ENCODE data around the gene ADH4. TPM values are rescaled to one million over a fixed set of nuclear protein-coding genes. Genes with fewer than 3 reads are reported as not detected.
"Not testable (repeated sequence)": the region's sequence is repeated elsewhere in the genome, so short reads cannot be mapped to it uniquely, and the experiment has no call there.

The ADH4 gene
- total RNA-seq, 1 experiment from 2014 or later = not detected

DNA sequence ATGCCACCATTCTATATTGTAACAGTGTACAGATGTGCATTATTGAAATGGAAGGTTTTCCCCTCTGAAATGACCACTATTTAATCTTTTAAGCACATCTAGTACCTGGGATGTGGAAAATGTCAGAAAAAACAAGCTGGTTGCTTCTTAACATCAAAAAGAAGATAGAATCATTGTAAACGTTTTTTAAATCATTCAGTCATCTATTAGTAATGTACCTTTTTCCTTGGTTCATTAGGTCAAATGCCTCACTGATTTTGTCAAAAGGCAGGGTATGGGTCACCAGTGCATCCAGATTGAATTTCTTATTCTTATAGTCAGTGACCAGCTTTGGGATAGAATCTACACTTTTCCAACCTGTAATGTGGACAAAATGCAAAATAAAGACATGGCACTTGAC is 17.7 kb downstream of the ADH4 start:
- POLR2A ChIA-PET = no interaction called here
- H3K9me3 Mint-ChIP-seq (ENCODE audit: unreplicated experiment) = no peaks in the 10 kb centered on the region
- BruUV-seq (replicated peaks) = no TSS peak
- CTCF ChIA-PET = interaction anchor here (0.6 to 1.0 kb wide), 2 partner anchors 12 to 164 kb away, joined by 3 to 4 read pairs; no protein-coding TSS in a partner anchor
- TF ChIP-seq, protein P1, sequence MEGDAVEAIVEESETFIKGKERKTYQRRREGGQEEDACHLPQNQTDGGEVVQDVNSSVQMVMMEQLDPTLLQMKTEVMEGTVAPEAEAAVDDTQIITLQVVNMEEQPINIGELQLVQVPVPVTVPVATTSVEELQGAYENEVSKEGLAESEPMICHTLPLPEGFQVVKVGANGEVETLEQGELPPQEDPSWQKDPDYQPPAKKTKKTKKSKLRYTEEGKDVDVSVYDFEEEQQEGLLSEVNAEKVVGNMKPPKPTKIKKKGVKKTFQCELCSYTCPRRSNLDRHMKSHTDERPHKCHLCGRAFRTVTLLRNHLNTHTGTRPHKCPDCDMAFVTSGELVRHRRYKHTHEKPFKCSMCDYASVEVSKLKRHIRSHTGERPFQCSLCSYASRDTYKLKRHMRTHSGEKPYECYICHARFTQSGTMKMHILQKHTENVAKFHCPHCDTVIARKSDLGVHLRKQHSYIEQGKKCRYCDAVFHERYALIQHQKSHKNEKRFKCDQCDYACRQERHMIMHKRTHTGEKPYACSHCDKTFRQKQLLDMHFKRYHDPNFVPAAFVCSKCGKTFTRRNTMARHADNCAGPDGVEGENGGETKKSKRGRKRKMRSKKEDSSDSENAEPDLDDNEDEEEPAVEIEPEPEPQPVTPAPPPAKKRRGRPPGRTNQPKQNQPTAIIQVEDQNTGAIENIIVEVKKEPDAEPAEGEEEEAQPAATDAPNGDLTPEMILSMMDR (IDR thresholded peaks at IDR 0.05; ENCODE audit: unreplicated experiment) = no peak
- H3K27ac Mint-ChIP-seq (ENCODE audit: low read depth, unreplicated experiment) = no peak overlapping the region
- intact Hi-C loops (cut with micrococcal nuclease) = no loop called here
- DNase-seq (ENCODE audit: unreplicated experiment) = no peak
- H3K27me3 Mint-ChIP-seq (ENCODE audit: insufficient read depth, unreplicated experiment) = no peaks in the 10 kb centered on the region
- no peak overlapping the region for H3K4me3 Mint-ChIP-seq (ENCODE audit: unreplicated experiment)
- no peaks in the 10 kb centered on the region for H3K36me3 Mint-ChIP-seq (ENCODE audit: insufficient read depth, unreplicated experiment)
- H3K4me1 Mint-ChIP-seq (ENCODE audit: insufficient read depth, unreplicated experiment) = no peaks in the 10 kb centered on the region

DNA sequence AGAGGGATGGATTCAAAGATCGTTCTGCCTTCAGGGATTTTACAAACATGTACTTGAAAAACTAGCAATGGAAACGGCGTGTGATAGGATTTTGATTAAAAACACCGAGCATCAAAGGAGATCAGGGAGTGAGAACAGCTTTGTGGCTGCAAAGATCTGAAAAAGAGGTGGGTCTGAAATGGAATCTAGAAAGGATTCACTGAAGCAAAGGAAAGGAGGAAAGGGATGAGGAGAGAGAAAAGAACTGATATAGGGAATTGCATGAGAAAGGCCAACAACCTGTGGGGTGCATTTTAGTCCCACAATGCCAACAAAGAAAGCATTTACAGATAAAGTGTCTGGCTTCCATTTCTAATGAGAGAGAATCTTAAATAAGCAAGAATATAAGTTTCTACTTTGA is 23.1 kb downstream of the ADH4 start:
- no peaks in the 10 kb centered on the region for H3K9me3 Mint-ChIP-seq (ENCODE audit: unreplicated experiment)
- no peaks in the 10 kb centered on the region for H3K36me3 Mint-ChIP-seq (ENCODE audit: insufficient read depth, unreplicated experiment)
- CTCF ChIA-PET = interaction anchor here (0.6 to 2.8 kb wide), 5 partner anchors 21 to 342 kb away, joined by 3 to 27 read pairs (median 4); no protein-coding TSS in a partner anchor
- intact Hi-C loops (cut with micrococcal nuclease) = no loop called here
- BruUV-seq (replicated peaks) = no TSS peak
- H3K27ac Mint-ChIP-seq (ENCODE audit: low read depth, unreplicated experiment) = no peak overlapping the region
- H3K4me1 Mint-ChIP-seq (ENCODE audit: insufficient read depth, unreplicated experiment) = no peaks in the 10 kb centered on the region
- POLR2A ChIA-PET = interaction anchor here (0.7 to 0.9 kb wide), 3 partner anchors 9 to 342 kb away, joined by 3 to 6 read pairs (median 6); partner anchors contain the start of gene ADH5
- H3K27me3 Mint-ChIP-seq (ENCODE audit: insufficient read depth, unreplicated experiment) = no peaks in the 10 kb centered on the region
- no peak overlapping the region for H3K4me3 Mint-ChIP-seq (ENCODE audit: unreplicated experiment)
- DNase-seq (ENCODE audit: unreplicated experiment) = no peak
- TF ChIP-seq, protein P1 (IDR thresholded peaks at IDR 0.05; ENCODE audit: unreplicated experiment) = no peak

DNA sequence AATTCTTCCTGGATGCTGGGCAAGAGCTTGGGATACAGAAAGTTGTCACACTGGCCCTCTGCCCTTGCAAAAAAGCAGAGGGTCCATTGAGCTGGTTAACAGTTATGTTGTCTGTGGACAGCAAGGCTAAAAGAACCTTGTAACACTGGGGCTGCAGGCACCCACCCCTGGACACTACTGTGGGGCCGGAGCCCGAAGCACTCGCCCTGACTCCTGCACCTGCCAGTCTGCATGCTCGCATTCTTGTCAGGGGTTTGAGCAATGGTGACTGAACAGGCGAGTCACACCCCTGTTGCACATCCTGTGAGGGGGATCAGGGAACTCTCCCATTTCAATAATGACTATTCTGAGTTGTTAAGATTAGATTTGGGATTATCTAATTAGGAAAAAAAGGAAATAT is 23.6 kb downstream of the ADH4 start:
- ChIA-PET POLR2A (no interaction called here), CTCF (interaction anchor here (0.5 to 2.8 kb wide), 4 partner anchors 30 to 349 kb away, joined by 3 to 27 read pairs (median 12); no protein-coding TSS in a partner anchor)
- no peak for DNase-seq (ENCODE audit: unreplicated experiment)
- H3K27me3 Mint-ChIP-seq (ENCODE audit: insufficient read depth, unreplicated experiment) = no peaks in the 10 kb centered on the region
- H3K9me3 Mint-ChIP-seq (ENCODE audit: unreplicated experiment) = no peaks in the 10 kb centered on the region
- intact Hi-C loops (cut with micrococcal nuclease) = no loop called here
- TF ChIP-seq, protein P1 (IDR thresholded peaks at IDR 0.05; ENCODE audit: unreplicated experiment) = no peak
- H3K36me3 Mint-ChIP-seq (ENCODE audit: insufficient read depth, unreplicated experiment) = no peaks in the 10 kb centered on the region
- H3K27ac Mint-ChIP-seq (ENCODE audit: low read depth, unreplicated experiment) = no peak overlapping the region
- no TSS peak for BruUV-seq (replicated peaks)
- H3K4me3 Mint-ChIP-seq (ENCODE audit: unreplicated experiment) = no peak overlapping the region
- no peaks in the 10 kb centered on the region for H3K4me1 Mint-ChIP-seq (ENCODE audit: insufficient read depth, unreplicated experiment)

DNA sequence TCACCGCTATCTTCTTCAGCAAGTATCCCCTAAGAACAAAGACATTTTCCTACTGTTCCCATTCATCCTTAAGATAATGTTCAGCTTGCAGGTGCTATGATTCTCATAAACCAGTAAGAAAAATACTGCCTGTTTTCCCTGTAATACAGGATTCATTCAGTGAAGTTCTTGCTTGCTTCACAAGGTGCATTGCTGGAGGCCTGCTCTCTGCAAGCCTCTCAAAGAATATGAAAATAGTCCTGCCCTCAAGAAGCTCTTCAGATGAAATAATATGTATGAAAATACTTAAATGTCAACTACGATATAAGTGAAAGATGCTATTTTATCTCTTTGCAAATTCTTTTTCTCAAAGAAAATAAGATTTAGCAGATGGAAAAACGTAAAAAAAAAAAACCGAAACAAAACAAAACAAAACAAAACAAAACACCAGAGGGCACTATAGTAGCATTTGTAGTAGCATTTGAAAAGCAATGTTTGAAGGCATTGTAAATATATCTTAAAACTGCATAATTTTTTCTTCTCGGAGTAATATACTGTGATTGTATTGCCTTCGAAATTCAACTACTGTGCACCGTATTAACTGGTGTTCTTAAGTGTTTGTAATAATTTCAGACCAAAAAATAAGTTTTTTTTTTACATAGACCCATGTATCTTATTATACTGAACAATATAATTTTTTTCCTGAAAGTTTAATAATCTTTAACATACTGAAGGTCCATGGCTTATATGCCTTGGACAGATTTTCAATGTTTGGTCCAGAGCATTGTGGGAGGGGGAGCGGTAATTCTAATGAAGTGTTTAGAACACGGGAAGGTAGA is 26.0 kb downstream of the ADH4 start:
- DNase-seq (ENCODE audit: unreplicated experiment) = peak; percentile 30
- POLR2A ChIA-PET = no interaction called here
- CTCF ChIA-PET = interaction anchor here (0.6 to 2.6 kb wide), 20 partner anchors 9 to 419 kb away, joined by 3 to 23 read pairs (median 4); no protein-coding TSS in a partner anchor
- intact Hi-C loops (cut with micrococcal nuclease) = loop anchor here (1.0 kb wide), 2 partner anchors 287 to 345 kb away; no protein-coding TSS in a partner anchor
- no peaks in the 10 kb centered on the region for H3K36me3 Mint-ChIP-seq (ENCODE audit: insufficient read depth, unreplicated experiment)
- H3K27ac Mint-ChIP-seq (ENCODE audit: low read depth, unreplicated experiment) = no peak overlapping the region
- H3K9me3 Mint-ChIP-seq (ENCODE audit: unreplicated experiment) = no peaks in the 10 kb centered on the region
- TF ChIP-seq, protein P1 (IDR thresholded peaks at IDR 0.05; ENCODE audit: unreplicated experiment) = peak; percentile 25
- H3K27me3 Mint-ChIP-seq (ENCODE audit: insufficient read depth, unreplicated experiment) = no peaks in the 10 kb centered on the region
- no TSS peak for BruUV-seq (replicated peaks)
- H3K4me3 Mint-ChIP-seq (ENCODE audit: unreplicated experiment) = no peak overlapping the region
- H3K4me1 Mint-ChIP-seq (ENCODE audit: insufficient read depth, unreplicated experiment) = no peaks in the 10 kb centered on the region

DNA sequence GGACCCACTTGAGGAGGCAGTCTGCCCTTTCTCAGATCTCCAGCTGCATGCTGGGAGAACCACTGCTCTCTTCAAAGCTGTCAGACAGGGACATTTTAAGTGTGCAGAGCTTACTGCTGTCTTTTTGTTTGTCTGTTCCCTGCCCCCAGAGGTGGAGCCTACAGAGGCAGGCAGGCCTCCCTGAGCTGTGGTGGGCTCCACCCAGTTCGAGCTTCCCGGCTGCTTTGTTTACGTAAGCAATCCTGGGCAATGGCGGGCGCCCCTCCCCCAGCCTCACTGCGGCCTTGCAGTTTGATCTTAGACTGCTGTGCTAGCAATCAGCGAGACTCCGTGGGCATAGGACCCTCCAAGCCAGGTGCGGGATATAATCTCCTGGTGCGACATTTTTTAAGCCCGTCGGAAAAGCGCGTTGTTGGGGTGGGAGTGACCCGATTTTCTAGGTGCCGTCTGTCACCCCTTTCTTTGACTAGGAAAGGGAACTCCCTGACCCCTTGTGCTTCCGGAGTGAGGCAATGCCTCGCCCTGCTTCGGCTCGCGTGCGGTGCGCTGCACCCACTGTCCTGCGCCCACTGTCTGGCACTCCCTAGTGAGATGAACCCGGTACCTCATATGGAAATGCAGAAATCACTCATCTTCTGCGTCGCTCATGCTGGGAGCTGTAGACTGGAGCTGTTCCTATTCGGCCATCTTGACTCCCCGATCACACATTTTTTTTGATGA is 26.8 kb downstream of the ADH4 start:
- BruUV-seq (replicated peaks); H3K4me1 Mint-ChIP-seq (ENCODE audit: insufficient read depth, unreplicated experiment); H3K27ac Mint-ChIP-seq (ENCODE audit: low read depth, unreplicated experiment); H3K4me3 Mint-ChIP-seq (ENCODE audit: unreplicated experiment); H3K27me3 Mint-ChIP-seq (ENCODE audit: insufficient read depth, unreplicated experiment); H3K36me3 Mint-ChIP-seq (ENCODE audit: insufficient read depth, unreplicated experiment); intact Hi-C loops (cut with micrococcal nuclease); DNase-seq (ENCODE audit: unreplicated experiment); POLR2A ChIA-PET; H3K9me3 Mint-ChIP-seq (ENCODE audit: unreplicated experiment): not testable (repeated sequence)
- CTCF ChIA-PET = interaction anchor here (0.6 to 2.6 kb wide), 21 partner anchors 8 to 420 kb away, joined by 3 to 23 read pairs (median 4); no protein-coding TSS in a partner anchor

DNA sequence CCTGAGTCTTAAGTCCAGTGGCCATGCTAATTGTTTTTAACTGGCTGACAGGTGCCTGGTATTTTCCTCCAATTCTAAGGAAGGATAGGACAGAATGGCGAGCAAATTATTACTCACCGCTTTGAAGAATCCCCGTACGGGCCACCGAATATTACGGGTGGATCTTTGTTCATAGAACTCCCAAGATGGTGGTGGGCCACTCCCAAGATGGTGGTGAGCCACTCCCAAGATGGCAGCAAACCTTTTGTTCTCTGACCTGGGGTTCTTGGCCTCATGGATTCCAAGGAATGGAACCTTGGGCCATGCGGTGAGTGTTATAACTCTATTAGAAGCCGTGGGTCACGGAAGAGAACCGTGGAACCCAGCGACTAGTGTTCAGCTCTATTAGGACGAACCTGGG is 34.8 kb downstream of the ADH4 start:
- H3K36me3 Mint-ChIP-seq (ENCODE audit: insufficient read depth, unreplicated experiment); H3K27ac Mint-ChIP-seq (ENCODE audit: low read depth, unreplicated experiment); intact Hi-C loops (cut with micrococcal nuclease); H3K4me3 Mint-ChIP-seq (ENCODE audit: unreplicated experiment); H3K4me1 Mint-ChIP-seq (ENCODE audit: insufficient read depth, unreplicated experiment); BruUV-seq (replicated peaks); H3K9me3 Mint-ChIP-seq (ENCODE audit: unreplicated experiment); H3K27me3 Mint-ChIP-seq (ENCODE audit: insufficient read depth, unreplicated experiment); DNase-seq (ENCODE audit: unreplicated experiment): not testable (repeated sequence)
- CTCF ChIA-PET = interaction anchor here (1.4 kb wide), 1 partner anchor 9 kb away, joined by 4 read pairs; no protein-coding TSS in a partner anchor
- POLR2A ChIA-PET = interaction anchor here (0.9 kb wide), 1 partner anchor 15 kb away, joined by 3 read pairs; no protein-coding TSS in a partner anchor

Data from MCF 10A (cell line).